CD4-positive, alpha-beta T cell treated with Interleukin-10 for 1 hour (primary cell): ENCODE measurements around the gene IDUA.

Source experiments
- DNase-seq: peaks from one replicate; pipeline ENCODE4 v3.0.0-alpha.2; 2020

IDUA gene

DNA sequence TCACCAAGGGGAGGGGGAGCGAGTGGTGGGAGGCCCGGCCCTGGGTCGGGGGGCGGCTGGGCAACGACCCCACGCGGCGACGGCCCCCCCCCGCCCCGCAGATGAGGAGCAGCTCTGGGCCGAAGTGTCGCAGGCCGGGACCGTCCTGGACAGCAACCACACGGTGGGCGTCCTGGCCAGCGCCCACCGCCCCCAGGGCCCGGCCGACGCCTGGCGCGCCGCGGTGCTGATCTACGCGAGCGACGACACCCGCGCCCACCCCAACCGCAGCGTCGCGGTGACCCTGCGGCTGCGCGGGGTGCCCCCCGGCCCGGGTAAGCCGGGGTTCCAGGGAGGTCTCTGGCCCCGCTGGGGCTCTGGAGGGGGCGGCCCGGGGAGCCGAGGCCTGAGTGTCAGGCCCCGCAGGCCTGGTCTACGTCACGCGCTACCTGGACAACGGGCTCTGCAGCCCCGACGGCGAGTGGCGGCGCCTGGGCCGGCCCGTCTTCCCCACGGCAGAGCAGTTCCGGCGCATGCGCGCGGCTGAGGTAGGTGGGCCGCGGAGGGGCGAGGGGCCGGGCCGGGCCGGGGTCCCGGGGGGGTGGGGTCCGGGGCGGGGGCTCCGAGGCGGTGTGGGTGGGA is 15.9 kb downstream of the IDUA start:
- no peak for DNase-seq

- DNase-seq = no peak
These were observed 16.6 kb downstream of the IDUA start for GRCh38 chr4:1003271-1004070.

- no peak for DNase-seq
These were observed 17.2 kb downstream of the IDUA start for GRCh38 chr4:1004071-1004418.

DNA sequence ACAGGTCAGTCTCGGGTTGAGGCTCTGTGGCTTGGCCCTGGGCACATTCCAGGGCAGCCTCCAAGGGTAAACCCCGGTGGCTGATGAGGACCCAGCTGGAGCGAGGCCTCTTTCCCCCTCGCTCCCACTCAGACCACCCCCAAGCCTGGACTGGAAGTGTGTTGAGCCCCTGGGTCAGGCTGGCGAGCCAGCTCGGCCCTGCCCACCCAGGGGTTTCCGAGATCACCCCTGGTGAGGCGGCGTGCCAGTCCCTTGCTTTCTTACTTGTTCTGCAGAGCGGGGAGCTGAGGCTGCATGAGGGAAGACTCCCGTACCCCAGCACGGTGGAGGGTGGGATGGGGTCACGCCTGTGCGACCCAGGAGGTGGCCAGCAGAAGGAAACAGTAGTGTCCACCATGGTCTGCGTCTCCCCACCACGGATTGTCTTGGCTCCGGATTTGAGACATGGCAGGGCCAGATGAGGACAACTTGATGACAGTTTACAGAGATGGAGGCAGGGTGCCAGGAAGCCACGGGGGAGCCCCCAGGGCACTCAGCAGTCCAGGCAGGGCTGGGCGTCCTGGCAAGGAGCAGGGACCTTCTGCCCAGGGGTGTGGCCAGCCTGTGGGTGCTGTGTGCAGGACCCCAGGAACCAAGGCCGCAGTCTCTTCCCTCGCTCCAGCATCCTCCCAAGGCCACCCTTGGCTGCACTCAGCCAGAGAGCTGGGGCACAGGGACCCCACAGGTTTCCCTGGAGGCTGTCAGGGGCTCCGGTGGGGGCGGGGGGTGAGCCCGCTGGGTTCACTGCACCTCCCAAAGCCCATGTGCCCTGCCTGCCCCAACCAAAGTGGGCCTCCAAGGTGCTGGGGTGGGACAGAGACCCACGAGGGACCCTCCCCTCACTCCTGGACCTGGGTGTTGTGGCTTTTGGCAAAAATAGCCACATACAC is 18.0 kb downstream of the IDUA start:
- no peak for DNase-seq

GRCh38 chr4:1006856-1007255 is 20.0 kb downstream of the IDUA start:
- no peak for DNase-seq

- peak; percentile 46 for DNase-seq
These were observed 22.1 kb downstream of the IDUA start for GRCh38 chr4:1008840-1009541.

DNA sequence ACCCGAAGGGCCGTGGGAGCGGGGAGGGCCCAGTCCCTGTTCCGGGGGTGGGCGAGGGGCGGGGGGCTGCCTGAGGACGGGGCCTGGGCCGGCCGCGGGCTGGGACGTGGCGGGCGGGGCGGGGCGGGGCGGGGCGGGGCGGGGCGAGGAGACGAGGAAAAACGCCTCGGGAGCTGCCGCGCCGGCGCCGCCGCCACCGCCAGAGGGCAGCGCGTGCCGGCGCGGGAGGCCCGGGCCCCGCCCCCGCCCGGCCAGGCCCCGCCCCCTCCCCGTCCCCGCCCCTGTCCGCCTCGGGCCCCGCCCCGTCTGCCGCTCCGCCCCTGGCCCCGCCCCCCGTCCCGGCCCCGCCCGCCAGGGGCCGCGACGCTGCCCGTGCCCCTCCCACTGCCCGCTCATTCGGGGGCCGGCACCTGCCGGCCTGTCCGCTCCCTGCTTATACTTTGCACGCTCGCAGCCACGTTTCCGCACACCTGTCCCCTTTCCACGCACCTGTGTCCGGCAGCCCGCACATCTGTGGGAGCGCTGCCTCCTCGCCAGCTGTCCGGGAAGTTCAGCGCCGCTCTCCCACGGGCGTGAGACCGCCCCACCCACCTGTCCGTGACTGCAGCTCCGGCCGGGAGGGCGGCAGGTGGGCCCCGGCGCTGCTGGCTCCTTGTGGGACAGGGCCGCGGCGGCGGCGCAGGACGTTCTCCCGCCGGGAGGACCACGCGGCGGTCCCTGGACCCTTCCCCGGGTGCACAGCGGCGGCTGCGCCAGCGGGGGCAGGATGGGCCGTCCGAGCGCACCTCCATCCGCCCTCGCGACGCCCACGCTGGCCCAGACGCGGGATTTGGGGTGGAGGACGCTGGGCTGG is 22.9 kb downstream of the IDUA start:
- peak; percentile 74 for DNase-seq

DNA sequence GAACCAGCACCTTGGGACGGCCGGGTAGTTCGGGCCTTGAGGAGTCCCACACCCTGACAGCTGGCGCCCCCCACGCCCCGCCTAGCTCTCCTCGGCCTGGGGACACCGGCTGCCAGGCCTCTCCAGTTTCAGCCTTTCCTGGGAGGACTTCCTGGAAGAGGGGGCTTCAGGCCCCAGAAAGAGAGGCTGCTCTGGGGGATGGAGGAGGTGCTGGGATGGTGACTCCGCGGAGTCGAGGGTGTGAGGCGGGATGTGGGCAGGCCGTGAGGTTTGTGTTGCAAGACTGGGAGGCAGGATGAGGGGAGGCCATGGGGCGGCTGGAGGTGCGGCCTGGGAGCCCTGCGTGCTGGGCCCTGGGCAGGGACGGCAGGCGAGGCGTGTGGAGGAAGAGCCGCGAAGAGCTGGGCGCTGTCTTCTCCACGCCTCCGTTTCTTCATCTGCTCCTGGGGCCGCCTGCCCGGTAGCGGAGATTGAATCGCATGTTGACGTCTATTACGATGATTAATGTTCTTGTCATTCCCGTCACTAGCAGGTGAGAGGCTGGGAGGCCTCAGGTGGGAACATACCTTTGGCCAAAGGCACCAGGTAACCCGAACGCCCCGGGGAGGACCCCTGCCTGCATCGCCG is 23.7 kb downstream of the IDUA start:
- DNase-seq = peak; percentile 74

DNA sequence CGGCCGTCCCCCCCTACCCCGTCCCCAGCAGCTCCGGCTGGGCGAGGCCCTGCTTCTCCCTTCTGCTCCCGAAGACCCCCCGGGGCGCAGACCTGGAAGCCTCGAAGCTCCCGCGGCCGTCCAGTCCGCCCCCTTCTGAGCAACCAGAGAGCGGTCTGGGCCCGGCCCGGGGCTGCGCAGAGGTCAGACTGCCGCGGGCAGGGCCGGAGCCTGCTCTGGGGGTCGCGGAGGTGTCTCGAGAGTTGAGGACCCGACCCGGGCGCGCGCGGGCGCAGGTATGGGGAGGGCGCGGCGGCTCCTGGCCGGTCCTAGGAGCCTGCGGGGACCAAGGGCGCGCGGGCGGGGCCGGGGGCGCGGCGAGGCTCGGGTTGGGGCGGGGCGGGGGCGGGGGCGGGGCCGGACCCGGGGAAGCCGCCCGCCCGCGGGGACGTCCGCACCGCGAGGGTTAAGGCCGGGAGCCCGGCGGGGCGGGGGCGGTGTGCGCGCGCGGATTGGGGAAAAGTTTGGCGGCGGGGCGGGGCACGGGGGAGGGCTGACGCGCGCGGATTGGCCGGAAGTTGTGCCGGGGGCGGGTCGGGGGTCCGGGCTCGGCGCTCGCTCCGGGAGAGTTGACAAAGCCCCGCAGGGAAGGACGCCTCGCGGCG is 24.3 kb downstream of the IDUA start, which contains the start of gene FGFRL1:
Gene FGFRL1, plus strand, starts transcription at position 605 of the 644 bp plus-strand sequence. CDS start 860 bp downstream, outside the sequence.
- peak; percentile 94 for DNase-seq

DNA sequence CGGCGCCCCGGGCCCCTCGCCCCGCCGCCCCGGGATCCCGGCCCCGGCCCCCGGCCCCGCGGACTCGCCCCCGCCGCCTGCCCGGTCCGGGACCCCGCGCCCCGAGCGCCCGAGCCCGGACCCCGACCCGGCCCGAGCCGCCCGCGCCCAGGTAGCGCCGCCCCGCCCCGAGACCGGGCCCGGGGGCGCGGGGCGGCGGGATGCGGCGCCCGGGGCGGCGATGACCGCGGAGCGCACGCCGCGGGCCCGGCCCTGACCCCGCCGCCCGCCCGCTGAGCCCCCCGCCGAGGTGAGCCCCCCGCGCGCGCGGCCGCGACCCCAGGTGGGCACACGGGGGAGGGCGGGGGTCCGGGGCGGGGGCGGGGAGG is 24.8 kb downstream of the IDUA start:
- no peak for DNase-seq

GRCh38 chr4:1012034-1012739 is 25.3 kb downstream of the IDUA start:
- DNase-seq = peak; percentile 43

- DNase-seq = no peak
These were observed 26.6 kb downstream of the IDUA start for GRCh38 chr4:1013225-1014073.

DNA sequence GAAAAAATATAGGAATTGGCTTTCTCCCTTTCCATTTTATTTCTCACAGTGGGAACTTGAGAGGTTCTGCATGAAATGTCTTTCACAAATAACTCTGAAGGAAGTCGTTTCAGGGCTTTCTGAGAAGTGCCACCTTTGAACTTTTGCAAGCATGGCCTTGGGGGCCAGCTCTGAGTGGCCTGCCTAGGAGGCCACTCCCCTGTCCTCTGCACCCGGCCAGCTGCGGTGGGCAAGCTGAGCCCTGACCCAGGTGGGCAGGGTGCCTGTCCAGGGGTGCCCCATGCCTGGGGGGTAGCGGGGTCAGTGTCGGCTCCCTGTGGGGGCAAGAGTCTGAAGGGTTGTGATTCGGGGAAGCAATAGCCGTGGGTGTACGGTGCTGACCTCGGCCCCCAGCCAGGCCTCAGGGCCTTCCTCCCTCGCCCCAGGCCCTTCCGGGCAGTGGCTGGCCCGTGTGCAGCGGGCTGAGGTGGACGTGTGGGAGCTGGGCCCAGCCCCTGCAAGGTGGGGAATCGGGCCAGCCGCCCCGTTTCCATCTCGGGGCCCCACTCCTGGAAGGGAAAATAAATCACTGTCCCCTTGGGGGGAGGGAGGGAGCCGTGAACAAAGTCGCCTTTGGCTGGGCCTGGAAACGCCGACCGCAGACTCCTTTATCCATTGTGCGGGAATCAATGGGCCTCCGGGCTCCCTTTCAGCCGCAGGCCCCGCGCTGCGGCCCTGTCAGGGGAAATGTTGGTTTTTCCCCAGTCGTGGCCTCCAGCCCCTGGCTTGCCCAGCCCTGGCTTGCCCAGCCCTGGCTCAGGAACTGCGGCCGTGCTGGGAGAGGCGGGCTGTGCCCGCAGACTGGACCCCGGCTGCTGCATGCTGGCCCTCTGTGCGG is 27.7 kb downstream of the IDUA start:
- DNase-seq = no peak

DNA sequence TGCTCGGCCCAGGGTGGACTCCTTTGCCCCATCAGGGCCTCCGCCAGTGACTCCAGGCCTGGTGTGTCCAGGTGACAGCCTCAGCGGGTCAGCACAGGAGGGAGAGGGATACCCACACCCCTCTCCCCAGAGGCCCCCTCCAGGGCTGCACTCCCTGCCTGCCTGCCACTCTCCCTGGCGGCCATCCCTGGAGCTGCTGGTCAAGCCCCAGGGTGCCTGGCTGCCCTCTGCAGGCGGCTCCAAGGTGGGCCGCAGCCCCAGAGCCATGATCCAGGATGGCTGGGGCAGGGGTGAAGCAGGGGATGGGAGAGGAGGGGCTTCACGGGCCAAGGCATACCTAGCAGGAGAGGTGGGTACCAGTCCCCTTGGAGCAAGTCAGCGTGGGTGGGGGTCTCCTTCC is 28.3 kb downstream of the IDUA start:
- no peak for DNase-seq

DNA sequence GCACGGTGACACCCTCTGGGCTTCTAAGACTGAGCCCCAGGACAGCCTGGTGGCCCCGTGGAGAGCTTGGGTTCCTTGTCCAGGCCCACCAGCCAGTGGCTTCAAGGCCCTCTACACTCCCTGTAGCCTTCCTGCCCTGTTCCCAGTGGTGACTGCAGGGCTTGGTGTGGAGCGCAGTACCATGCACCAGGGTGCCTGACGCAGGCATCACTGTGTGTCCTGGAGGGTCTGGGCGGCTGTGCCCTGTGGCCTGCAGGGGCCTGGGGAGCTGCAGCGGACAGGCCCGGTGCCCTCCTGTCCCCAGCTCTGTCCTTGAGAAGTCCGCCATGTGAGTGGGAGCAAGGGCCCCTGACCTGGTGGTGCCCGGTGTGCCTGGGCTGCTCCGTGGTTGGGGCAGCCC is 28.9 kb downstream of the IDUA start:
- no peak for DNase-seq

DNA sequence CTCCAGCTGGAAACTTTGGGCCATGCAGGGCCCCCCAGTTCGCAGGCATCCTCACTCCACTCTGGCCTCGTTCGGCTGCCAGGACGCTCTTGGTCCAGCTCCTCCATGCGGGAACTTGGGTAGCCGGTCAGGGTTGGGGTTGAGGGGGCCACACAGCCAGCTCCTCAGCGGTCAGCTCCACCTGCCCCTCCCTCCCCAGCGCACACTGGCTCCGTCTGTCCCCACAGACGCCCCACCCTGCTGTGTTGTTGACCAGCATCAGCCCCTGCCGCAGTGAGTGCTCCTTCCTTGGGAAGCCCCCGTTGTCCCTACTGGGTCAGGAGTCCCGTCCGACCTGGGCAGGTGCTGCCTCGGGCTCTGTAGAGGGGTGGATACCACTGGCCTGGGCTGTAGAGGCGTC is 30.4 kb downstream of the IDUA start:
- DNase-seq = no peak

DNA sequence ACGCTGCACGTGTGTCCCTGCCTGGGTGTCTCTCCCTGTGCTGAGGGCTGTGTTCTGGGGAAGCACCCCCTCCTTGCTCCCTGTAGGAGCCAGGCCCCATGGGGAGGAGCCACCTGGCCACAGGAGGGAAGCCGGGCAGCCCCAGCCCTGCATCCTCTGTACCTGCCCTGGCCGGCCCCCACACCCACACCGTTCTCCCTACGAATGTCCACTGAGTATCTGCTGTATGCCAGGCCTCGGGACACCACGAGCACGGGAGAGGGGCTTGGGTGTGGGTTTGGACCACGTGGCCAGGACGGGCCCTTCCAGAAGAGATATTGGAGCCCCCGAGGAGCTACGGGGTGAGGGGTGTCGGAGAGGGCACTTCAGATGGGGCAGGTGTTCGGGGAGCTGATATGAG is 30.9 kb downstream of the IDUA start:
- DNase-seq = no peak
